Measurements from ENCODE around the gene PNRC2.

DNA sequence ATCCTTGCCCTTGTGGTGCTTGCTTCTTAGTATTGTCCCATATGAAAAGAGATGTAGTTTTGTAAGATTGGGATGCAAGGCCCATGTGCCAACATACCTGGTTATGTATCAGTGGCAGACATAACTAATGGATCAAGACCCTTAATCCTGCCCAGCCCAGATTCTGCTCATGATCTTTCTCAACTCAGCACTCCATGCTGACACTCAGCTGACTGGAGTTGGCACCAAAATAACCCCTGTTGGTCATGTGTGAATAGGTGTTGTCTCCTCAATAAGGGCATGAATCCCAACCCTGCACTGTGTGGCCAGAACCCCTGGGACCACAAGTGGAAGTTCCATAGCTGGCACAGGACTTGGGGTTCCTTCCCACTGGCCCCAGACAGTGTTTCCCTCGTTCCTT lies 32.5 kb upstream of the PNRC2 start:
- TF ChIP-seq, protein P1, sequence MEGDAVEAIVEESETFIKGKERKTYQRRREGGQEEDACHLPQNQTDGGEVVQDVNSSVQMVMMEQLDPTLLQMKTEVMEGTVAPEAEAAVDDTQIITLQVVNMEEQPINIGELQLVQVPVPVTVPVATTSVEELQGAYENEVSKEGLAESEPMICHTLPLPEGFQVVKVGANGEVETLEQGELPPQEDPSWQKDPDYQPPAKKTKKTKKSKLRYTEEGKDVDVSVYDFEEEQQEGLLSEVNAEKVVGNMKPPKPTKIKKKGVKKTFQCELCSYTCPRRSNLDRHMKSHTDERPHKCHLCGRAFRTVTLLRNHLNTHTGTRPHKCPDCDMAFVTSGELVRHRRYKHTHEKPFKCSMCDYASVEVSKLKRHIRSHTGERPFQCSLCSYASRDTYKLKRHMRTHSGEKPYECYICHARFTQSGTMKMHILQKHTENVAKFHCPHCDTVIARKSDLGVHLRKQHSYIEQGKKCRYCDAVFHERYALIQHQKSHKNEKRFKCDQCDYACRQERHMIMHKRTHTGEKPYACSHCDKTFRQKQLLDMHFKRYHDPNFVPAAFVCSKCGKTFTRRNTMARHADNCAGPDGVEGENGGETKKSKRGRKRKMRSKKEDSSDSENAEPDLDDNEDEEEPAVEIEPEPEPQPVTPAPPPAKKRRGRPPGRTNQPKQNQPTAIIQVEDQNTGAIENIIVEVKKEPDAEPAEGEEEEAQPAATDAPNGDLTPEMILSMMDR (IDR thresholded peaks at IDR 0.05), result no peak
- TF ChIP-seq POLR2A (IDR thresholded peaks at IDR 0.05), result no peak
